Stimulated activated CD4-positive, alpha-beta T cell treated with anti-CD3 and anti-CD28 coated beads, Interleukin-15, amount 100 ng/mL, for 48 hours (primary cell): ENCODE data around the gene CSNK1D.

Source experiments
- DNase-seq, 2 donors: peaks; one replicate each; pipeline ENCODE4 v3.0.0-alpha.2; 2020; ENCODE audit warnings: low read depth in 2 of 2

CSNK1D gene

DNA sequence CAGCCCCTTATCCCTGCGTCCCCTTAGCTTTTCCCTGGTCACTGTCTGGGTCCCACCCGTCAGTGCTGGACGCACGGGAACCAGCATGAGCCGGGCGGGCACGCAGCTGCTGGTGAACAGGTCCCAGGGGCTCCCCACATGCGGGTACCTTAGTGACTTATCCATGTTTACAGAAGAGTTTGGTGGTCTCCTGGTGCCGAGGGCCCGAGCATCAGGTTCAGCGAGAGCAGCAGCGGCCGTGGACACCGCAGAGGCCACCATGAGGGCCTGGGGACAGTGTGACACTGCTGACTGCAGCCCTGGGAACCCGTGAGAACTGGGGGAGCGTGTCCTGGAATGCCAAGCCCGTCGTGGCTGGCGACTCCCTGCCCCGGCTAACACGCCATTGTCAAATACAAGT, 37.4 kb upstream of the CSNK1D start:
- DNase-seq = no peak

DNA sequence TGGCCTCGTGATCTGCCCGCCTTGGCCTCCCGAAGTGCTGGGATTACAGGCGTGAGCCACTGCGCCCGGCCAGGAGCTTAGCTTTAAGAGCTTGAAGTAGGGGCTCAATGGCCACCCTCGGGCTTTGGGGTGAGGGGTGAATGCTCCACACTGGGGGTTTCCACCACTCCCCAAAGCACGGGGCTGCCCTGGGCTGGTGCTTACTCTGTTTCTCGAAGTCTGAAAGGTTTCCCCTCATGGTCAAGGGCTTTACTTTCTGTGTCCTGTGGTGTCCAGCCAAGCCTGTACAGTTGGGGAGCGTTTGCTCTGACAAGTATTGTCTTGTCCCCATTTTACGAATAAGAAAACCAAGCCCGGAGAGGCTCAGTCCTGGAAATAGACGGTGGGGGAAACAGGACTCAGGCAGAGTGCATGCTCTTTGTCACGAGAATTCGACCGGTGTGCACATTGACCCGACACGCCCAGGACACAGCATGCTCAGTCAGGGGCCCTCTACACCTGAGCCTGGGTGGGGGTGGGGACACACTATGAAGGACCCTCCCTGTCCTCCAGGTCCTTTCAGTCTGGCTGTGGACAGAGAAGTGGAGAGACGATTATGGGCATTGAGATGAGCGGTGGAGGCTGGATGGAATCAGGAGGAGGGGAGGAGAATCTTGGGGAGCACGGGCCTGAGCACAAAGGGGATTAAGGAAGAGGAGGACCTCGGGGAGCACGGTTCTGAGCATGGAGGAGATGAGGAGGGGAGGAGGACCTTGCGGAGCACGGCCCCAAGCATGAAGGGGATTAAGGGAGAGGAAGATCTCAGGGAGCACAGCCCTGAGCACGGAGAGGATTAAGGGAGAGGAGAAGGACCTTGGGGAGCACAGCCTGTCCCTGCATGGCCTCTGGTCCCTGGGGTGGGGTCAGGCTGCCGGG, 36.4 kb upstream of the CSNK1D start:
- no peak for DNase-seq

DNA sequence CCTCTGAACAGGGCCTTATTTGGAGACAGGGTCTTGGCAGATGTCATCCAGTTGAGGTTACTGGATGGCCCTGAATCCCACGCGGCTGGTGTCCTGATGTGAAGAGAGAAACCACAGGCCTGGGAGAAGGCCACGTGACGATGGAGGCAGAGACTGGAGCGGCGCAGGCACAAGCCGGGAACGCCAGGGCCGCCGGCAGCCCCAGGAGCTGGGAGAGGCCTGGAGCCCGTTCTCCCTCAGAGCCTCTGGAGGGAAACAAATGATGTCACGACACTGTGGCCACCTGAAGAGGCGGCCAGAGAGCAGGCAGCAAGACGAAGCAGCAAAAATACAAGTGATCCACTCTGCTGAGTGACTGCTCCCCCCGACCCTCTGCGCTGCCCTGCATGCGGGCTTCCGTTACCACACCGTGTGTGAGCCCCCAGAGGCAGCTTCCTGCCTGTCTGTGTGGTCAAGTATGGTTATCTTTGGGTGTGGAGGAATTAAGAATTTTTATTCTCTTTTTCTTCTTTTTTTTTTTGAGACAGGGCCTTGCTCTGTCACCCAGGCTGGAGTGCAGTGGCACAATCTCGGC, 32.3 kb upstream of the CSNK1D start:
- DNase-seq = no peak

DNA sequence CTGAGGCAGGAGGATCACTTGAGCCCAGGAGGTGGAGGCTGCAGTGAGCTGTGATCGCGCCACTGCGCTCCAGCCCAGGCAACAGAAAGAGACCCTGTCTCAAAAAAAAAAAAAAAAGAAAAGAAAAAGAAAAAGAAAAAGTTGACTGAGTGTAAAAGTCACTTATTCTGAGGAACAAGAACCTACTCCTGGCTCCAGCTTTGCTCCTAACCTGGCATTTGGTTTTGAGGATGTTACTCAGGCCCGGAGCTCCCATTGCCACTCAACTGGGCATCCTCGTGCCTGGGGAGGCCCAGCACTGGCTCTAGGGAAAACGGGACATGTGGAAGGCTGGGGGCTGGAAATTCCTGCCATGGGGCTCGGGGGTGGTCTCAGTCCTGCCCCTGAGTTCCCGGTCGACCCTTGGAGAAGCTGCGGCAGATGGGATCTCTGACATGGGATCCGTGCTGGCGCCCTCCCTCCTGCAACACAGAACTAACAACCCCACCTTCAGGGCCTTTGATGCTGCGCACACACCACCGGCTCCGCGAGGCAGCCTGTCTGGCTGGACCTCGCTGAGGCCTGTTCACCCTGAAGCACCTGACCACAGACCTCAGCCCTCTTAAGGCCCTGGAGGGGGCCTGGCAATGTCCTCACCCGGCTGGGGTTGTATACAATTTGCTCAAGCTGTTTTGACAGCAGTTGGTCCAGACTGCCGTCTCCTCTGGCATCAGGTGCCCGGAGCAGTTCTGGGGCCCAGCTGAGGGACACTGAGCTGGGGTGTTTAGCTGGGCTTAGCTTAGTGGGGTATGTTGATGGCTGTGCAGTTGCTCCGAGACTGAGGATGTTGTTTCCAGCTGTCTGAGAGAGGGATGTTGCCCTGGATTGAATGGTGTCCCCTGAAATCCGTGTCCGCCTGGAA, 31.6 kb upstream of the CSNK1D start:
- DNase-seq = no peak

DNA sequence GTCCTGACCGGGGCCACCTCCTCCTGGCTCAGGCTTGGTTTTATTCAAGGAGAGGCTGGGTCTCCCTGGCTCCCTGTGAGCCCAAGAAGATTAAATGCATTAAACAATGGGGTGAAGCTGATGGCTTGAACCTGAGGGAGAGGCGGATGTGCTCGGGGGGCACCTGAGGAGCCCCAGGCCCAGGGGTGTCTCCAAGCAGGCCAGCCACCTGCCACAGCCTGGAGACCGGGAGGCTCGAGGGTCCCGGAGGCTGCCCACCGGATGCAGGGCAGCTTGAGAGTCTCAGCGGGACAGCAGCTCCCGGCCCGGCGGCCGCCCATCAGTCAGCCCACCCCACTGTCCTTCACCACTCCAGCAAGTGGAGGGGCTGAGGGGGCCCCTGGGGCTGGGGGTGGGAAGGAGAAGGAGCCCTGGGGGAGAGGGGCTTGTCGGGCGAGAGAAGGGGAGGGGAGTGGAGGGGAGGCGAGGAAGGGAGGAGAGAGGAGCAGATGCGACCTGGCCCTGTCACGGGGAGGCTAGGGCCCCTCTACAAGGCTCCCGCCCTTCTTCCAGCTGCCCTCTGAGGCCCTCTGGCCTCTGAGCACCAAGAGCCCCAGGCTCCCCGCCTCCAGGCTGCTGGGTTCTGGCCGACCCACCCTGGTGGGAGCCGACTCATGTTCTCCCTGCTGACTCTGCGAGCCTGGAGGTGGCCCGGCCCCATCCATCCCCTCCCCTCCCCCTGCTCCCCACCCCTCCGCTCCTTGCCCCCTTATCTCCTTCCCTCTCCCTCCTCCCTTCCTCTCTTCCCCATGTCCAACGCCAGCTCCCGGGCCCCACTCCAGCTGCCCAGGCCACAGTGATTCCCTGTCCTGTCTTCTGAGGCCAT, 30.7 kb upstream of the CSNK1D start:
- DNase-seq = no peak

DNA sequence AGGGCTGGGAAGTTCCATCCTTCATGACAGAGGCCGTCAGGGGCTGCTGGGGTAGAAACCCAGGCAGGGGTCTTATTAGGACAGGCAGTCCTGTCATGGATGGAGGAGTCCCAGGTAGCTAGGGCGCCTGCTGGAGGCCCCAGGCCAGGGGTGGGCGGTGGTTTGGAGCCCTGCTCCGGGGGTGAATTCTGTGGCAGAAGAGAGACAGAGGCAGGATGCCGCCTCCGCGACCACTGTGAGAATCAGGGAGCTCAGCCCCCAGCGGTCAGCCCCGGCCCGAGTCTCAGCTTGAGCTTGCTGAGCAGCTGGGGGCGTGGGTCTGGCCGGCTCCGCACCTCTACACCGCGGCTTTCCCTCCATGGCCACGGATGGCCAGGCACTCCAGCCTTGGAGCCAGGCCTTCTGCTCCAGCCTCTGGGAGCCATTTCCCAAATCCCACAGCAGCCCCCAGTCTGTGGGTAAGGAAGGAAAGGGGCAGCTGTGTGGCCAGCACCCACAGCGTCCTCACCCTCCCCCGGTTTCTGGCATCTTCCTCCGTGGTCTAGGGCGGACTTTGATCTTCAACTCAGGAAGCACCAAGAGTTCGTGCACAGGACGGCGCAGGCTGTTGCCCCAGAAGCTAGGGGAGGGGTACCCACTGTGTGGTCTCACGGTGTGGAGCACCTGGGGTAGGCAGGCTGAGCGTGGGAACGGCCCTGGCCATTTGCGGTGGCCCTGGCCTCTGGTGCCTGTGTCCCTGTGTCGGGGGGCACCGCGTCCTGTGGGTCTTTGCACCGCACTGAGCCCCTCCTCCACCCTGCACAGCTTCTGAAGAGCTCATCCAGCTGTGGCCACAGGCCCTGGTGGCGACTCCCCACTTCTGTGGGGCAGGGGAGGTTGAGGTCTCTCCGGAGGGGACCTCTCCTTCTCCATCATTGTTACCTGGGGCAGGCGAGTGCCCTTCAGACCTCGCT, 29.8 kb upstream of the CSNK1D start:
- no peak for DNase-seq

DNA sequence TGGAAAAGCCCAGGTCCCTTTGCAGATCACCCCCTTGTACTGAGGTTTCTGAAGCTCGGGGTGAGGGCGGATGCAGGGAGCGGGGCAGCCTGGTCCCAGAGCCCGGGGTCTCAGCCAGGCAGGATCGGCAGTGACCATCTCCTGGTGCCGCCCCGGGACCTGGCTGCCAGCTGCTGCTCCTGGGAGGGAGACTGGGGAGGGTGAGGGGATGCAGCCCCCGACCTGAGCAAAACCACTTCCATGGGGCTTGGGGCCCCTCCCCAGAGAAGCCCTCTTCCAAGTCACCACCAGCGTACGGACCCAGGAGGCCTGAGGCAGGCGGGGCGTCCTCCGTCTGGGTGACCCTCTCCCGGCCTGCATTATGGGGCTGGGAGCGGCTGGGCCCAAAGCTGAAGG, 29.1 kb upstream of the CSNK1D start:
- no peak for DNase-seq

DNA sequence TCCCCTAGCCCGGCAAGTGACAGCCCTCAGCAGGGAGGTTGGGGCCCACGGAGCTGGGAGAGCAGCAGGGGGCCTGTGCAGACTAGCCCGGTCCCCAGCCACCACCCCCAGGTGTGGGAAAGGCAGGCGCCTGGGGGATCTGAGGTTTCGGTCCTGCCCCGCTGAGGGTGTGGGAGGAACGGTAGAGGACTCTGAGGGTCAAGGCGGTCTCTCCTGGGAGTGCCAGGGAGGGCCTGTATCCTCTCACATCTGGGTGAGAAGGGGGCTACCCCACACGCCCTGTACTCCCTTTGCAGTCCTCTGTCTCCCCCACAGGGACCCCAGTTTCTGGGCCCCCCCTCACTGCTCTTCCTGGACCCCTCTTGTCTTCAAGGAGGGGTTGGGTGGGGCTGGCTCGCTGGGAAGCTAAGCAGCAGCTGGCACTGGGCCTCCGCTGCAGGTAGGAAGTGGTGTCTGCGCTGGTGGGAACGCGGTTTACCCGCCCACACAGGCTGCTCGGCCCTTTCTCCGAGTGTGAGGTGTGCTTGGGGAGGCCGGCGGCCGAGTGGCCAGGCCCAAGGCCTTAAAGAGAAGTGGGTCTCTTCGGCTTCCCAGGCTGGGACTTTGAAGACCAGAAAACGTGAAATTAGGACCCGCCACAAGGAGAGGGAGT, 28.5 kb upstream of the CSNK1D start:
- no peak for DNase-seq

DNA sequence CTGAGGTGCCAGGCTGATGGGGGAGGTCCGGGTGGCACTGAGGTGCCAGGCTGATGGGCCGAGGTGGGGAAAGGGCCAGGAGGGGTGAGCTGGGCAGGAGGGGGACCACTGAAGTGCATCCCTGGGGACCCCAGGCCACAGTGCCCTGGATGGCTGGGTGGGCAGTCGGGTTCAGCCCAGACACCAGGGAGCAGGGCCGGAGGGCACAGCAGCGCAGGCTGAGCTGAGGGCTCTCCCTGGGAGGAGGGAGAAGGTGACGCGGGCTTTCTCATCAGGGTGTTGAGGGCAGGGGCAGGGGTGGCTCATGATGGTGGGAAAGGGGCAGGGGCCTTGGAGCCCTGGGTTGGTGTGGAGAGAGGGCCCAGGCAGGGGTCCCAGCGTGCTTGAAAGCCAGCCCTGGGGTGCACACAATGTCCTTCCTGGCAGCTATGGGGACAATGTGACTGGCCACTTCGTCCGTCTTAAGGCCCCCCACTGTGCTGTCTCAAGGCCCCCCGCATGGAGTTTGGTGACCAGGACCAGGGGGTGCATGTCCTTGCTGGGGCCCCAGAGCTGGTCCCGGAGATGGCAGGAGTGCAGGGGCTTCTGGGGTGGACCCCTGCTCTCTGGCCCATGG, 27.9 kb upstream of the CSNK1D start:
- no peak for DNase-seq

DNA sequence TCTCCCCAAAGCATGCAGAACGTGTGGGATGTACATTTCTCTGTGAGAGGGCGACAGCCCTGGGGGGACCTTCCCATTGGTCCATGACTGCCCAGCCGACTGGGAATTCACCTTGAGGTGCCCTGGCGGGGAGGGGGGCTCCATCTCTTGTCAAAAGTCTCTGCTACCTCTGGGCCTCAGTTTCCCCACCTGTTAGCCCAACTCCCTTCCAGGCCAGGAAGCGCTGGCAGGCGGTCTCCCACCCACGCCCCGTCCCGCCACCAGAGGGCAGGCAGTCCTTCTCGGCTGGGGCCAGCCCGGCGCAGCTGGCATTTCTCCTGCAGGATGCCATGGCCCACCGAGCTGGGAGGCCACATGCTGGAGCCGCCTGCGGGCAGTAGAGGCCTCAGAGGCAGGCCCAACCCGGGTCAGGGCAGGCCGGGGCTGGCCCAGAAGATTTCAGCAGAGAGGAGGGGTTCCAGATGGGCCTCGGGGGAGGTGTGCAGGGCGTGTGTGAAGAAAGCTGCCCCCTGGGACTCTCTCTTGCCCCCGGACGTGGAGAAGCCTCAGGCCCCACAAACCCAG, 27.3 kb upstream of the CSNK1D start:
- DNase-seq = peak in 1 of 2 donors; percentile 71

DNA sequence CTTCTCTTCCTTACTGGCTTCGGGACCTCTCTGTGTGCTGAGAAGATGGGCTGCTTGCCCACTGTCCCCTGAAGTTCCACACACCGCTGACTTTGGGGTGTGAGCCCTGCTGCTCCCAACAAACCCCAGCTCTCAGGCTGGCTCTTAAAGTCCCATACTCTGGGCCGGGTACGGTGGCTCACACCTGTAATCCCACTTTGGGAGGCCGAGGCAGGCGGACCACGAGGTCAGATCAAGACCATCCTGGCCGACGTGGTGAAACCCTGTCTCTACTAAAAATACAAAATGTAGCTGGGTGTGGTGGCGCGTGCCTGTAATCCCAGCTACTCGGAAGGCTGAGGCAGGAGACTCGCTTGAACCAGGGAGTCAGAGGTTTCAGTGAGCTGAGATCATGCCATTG, 26.7 kb upstream of the CSNK1D start:
- no peak for DNase-seq

DNA sequence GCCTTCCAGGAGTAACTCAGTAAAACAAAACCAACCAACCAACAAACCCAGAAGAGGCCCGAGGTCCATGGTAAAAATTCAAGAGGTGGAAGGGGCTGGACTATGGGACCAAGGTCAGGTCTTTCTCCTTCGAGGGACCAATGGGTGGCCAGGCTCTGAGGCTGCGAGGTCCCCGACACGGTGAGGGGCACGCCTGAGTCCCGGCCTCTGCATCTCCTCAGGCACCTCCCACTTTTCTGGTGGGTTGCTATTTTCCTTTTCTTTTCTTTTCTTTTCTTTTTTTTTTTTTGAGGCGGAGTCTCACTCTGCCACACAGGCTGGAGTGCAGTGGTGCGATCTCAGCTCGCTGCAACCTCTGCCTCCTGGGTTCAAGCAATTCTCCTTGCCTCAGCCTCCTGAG, 26.0 kb upstream of the CSNK1D start:
- no peak for DNase-seq

DNA sequence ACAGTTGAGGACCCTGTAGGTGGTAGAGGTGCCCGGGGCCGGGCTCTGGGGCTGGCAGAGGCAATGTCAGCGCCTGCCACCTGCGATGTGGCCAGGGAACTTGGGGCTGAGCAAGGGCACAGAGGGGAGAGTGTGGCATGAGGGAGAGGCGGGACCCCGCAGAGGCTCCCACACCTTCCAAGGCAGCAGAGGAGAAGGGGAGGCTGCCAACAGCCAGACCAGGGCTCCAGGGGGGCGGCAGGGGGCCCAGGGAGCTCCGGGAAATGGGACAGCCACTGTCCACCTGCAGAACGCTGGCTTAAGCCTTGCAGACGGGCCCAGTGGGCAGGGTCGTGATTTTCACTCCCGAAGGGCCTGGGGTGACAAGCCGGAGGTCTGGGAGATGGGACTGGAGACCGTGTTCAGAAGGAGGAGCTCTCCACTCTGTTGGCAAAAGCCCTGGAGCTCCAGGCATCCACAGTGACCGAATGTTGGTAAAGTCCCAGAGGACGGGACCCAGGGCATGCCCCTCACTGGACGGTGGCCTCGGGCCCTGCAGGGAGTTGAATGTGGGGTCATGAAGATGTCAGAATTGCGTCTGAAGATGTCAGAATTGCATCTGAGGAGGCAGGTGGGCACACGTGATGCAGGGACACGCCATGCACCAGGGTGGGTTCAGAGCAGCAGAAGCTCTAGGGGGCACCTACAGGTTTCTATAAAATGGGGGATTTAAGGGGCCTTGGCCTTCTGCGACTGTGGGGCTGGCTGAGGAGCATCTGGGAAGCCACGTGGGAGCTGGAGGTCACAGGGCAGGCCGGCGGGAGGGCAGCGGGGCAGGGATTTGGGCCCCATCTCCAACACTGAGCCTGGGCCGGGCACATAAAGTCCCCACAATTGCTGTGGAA, 25.3 kb upstream of the CSNK1D start:
- no peak for DNase-seq

DNA sequence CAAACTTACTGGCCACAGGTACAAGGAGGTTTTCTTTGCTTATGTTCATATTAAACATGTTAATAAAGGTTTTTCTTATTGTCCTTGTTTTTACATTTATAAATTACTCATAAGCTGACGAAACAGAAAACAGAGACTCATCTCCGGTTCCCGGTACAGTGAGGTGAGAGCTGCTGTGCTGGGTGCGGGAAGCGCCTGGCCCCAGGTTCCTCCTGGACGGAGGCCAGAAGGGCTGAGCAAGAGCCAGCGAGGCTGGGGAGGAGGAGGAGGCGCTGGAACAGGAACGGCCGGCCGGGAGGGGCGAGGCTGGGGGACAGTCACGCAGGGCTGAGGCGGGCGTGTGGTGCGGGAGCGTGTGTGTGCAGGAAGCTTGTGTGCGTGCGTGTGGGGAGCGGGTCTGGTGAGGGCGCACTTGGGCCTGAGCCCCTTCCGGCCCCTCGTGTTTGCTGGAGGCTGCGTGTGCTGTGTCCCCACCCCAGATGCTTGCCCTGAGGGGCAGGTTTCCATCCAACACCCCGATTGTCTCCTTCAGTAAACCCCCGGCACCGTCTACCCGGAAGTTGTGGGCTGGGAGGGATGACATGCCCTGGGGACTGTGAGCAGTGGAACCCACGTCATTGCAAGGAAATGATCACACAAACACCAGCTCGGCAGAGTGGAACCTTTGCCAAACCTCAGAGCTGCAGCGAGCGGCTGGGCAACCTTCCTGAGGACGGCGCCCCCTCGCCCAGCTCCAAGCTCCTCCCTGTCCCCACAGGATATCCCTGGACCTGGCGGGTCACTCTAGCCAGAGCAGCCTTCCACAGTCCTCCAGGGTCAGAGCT, 24.4 kb upstream of the CSNK1D start:
- DNase-seq = peak; percentile 91 to 92

DNA sequence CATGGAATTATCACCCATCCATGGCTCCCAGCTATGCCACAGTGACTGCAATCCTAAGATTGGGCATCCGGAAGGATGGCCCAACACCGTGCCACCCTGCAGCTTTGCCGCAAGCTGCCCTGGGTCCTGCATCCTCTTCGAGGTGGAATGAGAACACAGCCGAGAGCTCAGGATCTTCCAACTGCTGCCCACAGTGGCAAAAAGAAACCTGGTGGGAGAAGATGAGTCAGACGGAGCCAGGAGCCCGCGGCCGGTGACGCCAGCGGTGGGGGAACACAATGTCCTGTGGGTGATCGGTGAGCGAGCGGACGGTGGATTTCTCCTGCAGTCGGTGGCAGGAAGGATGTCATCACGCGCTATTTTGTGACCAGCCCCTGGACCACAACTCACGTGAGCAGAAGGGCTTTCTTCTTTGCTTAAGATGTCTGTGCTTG, 23.8 kb upstream of the CSNK1D start:
- peak; percentile 85 to 91 for DNase-seq

DNA sequence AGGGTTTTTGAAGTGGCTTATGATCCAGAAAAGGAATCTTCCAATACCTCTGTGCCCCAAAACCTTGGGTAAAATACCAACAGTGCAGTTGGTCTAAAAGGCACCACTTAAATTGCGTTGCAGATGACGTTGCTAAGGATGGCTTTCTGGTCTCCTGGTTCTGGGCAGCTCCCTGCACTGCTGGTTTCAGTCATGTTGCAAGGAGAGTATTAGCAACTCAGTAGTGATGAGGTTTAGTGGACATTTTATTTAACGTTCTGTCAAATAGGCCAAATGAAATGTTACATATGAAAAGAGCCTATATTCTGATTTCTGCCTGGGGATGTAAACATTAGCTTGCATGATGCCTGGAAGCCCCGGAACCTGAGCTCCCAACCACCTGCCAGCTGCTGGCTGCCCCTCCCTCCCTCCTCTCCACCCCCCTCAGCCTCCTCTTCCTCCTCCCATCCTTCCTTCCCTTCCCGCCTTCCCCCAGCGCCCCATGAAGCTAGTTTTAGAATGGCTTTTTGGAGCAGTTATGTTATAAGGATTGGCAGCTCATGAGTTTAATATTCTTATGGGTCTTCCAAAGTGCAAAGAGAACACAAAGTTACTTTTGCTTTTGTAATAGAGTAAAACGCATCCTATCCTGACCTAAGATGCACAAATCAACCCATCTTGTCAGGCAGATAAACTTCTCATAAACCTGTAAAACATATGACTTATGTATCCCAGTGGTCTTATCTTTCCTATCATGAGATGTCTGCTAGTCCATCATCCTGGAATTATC, 23.2 kb upstream of the CSNK1D start:
- DNase-seq = no peak
